AG10803 (cell line): ENCODE data around the gene HSPA12B.

Experiments
- DNase-seq: peaks from one replicate; pipeline ENCODE4 v3.0.0; 2010; ENCODE audit warnings: low read depth
- H3K4me3 ChIP-seq: 2 replicates; pipeline ENCODE4 v1.5.1; 2011; ENCODE audit warnings: mild to moderate bottlenecking, low read length, control low read depth
- TF ChIP-seq, protein P1 (sequence below): conservative IDR thresholded peaks from 2 replicates; pipeline ENCODE4 v1.5.1; 2011; ENCODE audit warnings: mild to moderate bottlenecking, low read length, control low read depth, inconsistent platforms

HSPA12B gene

DNA sequence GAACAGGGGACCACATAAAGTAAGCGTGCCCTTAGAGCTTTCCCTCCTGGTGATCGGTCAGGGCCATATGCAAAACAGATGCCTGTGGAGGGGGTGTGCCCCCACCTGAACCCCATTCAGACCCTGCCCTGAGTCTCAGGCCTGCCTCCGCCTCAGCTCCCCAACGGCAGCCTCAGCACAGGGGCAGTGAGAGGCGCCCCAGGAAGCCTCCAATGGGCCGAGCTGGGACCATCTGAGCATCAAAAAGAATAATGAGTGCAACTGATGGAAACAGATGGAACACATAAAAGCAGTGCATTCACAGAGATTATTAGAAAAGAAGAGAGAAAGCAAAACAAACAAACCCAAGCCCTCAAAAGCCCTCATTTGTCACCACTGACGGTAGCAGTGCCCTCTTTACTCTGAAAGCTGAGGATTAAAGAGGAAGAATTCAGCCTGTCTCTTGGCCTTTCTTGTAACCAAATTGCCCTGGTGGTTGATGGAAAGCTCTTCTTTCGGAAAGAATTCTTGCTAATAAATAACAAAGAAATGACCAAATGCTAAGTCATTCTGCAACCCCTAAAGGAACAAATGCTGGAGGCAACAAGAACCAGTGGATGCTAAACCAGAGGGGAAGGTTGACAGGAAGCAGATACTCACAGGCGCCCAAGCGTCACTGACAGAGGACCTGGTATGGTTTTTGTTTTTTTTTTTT, 28.3 kb downstream of the HSPA12B start:
- no peak overlapping the region for H3K4me3 ChIP-seq
- DNase-seq: no peak
- TF ChIP-seq, protein P1, sequence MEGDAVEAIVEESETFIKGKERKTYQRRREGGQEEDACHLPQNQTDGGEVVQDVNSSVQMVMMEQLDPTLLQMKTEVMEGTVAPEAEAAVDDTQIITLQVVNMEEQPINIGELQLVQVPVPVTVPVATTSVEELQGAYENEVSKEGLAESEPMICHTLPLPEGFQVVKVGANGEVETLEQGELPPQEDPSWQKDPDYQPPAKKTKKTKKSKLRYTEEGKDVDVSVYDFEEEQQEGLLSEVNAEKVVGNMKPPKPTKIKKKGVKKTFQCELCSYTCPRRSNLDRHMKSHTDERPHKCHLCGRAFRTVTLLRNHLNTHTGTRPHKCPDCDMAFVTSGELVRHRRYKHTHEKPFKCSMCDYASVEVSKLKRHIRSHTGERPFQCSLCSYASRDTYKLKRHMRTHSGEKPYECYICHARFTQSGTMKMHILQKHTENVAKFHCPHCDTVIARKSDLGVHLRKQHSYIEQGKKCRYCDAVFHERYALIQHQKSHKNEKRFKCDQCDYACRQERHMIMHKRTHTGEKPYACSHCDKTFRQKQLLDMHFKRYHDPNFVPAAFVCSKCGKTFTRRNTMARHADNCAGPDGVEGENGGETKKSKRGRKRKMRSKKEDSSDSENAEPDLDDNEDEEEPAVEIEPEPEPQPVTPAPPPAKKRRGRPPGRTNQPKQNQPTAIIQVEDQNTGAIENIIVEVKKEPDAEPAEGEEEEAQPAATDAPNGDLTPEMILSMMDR: no peak

DNA sequence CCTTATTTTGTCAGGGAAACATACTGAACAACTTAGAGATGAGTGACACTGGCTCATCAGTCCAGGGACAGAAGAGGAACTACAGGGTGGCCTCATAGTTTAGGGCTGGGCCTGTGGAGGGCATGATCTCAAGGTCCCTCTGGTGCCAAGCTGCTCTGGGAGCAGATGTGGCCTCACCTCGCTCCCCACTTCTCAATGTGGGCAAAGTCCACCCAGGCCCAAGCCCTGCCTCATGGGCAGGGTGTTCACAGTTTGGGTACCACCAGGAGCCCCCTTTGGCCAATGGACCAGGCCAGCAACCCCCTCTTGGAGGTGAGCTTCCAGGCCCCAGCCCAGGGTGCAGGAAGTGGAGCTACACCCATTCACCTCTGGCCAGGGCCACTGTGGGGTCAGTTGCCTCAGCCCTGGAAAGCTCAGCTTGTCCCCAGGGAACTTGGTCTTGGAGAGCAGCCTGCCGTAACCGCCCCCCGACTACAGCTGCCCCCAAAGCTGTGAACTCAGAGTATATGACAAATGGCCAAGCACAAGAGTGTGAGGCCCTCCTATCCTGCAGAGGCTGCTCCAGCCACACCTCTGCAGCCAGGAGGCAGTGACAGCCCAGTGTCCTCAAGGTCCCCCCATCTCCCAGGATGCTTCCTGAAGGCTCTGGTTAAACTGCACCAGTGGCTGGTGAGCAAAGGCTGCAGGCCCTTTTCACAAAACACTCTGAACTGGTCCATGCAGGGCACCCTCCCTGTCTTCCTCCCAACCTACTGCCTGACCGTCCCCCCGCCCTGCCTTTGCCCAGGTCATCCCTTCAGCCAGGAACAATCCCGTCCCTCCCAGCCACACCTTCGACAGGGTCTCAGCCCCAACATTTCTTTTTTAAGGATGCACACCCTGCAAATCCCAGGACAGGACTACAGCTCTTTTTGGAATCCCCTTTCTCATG, 31.5 kb downstream of the HSPA12B start:
- no peak overlapping the region for H3K4me3 ChIP-seq
- TF ChIP-seq, protein P1: no peak
- DNase-seq: no peak

DNA sequence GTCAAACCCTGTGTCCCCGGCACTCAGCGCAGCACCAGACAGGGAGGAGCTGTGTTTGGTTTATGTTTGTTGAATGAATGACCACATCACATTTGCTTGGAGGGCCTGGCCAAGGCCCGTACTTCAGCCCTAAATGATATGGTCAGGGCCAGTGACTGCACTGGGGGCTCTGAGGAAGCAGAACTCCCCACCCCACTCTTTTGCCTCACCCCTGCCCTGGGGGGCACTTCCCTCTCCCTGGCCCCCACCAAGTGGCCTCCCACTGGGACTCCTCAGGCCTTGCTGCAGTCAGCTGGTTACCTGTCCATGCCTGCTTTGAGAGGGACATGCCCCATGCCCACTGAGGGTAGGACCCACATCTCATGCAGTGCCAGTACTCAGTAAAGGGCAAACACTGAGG, 32.2 kb downstream of the HSPA12B start:
- DNase-seq: no peak
- TF ChIP-seq, protein P1: no peak
- no peak overlapping the region for H3K4me3 ChIP-seq

DNA sequence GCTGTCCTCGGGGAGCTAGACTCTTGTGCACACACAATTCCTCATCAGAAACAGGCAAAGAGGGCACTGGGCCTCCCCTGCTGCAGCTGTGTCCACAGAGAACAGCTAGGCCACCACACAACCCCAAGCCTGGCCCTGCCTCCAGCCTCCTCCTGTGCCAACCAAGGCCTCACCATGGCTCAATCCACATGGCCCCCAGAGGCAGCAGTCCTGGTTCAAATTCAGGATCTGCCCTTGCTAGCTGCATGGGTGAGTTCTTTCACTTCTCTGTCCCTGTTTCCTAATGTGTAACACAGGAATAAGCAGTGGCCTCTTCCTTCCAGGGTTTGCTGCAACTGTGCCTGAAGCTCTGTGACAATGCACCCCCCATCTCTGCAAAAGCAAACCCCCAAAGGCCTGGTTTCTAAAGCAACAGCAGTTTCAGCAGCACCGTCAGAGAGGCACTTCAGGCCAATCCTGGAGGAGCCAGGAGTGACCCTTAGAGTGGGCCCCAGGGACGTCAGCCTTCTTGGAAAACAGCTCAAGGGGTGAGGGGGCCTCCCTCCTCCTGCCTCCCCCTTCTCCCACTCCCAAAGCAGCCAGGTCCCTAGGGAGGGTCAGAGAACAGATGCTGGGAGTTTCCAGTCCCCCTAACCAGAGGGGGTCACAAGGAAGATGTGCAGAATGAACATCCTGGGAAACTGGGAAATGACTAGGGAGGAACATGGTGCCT, 32.8 kb downstream of the HSPA12B start:
- DNase-seq: no peak
- H3K4me3 ChIP-seq: no peak overlapping the region
- TF ChIP-seq, protein P1: no peak

DNA sequence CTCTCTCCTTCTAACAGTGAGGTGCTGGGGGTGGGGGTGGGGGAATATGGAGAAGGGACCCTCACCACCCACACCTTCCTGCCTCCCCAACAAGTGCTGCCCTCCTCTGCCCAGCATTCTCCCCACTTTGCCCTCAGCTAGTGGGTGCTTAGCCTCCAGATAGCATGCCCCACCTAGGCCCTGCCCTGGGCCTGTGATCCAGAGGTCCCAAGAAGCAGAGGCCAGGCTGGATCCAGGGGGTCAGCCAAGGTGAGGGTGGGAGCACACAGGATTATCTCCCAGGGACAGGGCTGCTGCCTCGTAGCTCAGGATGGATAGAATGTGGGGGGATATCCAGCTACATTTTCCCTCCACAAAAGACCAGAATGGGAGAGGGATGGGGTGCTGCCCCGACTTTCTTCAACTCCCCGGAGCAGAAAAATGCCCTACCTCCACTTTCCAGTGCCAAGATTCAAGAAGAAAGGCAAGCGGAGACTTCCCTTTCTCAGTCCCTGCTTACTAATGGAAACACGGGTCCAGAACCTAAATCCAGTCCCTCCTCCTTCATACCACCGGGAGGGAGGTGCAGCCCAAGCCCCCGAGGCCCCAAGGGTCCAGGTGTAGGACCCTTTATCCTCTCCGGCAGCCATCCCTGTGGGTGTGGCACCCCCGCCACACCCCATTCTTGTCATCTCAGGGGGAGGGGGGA, 34.1 kb downstream of the HSPA12B start:
- no peak for DNase-seq
- peak overlapping the region; percentile 75 for H3K4me3 ChIP-seq
- TF ChIP-seq, protein P1: no peak

DNA sequence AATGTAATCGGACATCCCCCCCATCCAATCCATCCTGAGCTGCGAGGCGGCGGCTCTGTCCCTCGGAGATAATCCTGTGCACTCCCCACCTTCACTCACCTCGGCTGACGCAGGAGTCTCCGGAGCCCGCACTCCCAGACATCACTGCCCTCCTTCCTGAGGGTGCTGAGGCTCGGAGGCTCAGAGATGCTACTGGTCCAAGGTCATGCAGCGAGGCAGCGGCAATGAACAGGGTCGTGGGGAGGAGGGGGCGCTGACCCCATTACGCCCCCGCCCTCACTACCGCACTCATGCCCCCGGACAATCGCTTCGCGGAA, 34.6 kb downstream of the HSPA12B start:
- TF ChIP-seq, protein P1: no peak
- DNase-seq: no peak

More for the DNA sequence above, 34.6 kb downstream of the HSPA12B start:
- peak overlapping the region; percentile 75 for H3K4me3 ChIP-seq
